ENCODE results near the gene MRPL37.

DNA sequence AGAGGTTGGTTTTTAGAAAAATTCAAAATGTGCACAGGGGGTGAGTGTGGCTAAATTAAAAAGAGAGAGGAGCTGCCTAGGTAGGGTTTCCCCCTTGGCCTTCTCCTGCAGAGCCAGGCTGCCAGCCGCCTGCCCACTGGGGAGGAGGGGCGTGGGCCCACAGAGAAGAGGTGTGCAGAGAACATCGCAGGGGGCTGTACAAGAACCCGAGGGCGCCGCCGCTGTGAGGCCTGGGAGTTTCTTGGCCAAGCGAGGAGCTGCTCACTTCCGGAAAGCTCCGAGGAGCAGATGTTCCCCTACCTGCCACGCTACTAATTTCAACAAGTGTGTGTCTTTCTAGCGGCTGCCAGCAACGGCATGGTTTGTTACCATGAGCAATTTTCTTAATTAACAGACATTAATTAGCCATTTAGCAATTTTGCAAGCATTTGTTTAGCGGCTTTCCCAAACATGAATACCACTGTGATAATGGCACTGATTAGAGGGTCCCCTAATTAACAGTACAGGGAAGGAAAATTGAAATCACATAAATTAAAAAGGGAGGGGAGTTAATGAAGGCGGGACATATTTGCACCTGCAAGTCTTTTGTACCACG lies 59.7 kb downstream of the MRPL37 start:
- TF ChIP-seq, protein P1, sequence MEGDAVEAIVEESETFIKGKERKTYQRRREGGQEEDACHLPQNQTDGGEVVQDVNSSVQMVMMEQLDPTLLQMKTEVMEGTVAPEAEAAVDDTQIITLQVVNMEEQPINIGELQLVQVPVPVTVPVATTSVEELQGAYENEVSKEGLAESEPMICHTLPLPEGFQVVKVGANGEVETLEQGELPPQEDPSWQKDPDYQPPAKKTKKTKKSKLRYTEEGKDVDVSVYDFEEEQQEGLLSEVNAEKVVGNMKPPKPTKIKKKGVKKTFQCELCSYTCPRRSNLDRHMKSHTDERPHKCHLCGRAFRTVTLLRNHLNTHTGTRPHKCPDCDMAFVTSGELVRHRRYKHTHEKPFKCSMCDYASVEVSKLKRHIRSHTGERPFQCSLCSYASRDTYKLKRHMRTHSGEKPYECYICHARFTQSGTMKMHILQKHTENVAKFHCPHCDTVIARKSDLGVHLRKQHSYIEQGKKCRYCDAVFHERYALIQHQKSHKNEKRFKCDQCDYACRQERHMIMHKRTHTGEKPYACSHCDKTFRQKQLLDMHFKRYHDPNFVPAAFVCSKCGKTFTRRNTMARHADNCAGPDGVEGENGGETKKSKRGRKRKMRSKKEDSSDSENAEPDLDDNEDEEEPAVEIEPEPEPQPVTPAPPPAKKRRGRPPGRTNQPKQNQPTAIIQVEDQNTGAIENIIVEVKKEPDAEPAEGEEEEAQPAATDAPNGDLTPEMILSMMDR (IDR thresholded peaks at IDR 0.05): no peak
- no peak for TF ChIP-seq POLR2A (IDR thresholded peaks at IDR 0.05)

Data from ovary (tissue), 3 donors.